K562 (cell line): Measurements from ENCODE around the gene CALD1. TPM values are rescaled to one million over a fixed set of nuclear protein-coding genes. Genes with fewer than 3 reads are reported as not detected.

Source experiments
- CBFA2T3 ChIP-seq: fragments of 450-650 bp; IDR thresholded peaks from 2 replicates; pipeline ENCODE4 v1.6.1; 2017
- DPF2 ChIP-seq: fragments of 450-650 bp; IDR thresholded peaks from 2 replicates; pipeline ENCODE4 v1.6.1; 2016
- HOXB6 ChIP-seq: fragments of 250-450 bp; sonication (Bioruptor Pico); IDR thresholded peaks from 2 replicates; pipeline ENCODE4 v1.5.1; 2022; ENCODE audit warnings: mild to moderate bottlenecking, borderline replicate concordance
- MIER1 ChIP-seq: fragments of 450-650 bp; IDR thresholded peaks from 2 replicates; pipeline ENCODE4 v1.6.1; 2016; ENCODE audit warnings: antibody characterized with exemption, mild to moderate bottlenecking, low read depth
- POLR2B ChIP-seq: fragments of 450-650 bp; IDR thresholded peaks from 2 replicates; pipeline ENCODE4 v1.6.1; 2018; ENCODE audit warnings: low read depth; ENCODE audit not compliant: partially characterized antibody
- PPARD ChIP-seq: fragments of 250-450 bp; sonication (Bioruptor Pico); IDR thresholded peaks from 2 replicates; pipeline ENCODE4 v1.8.0; 2022; ENCODE audit warnings: inconsistent platforms, mild to moderate bottlenecking, moderate library complexity
- SETDB1 ChIP-seq: IDR thresholded peaks from one replicate; pipeline ENCODE4 v1.6.1; 2012; ENCODE audit warnings: low read length, control low read depth, inconsistent platforms
- ZNF586 ChIP-seq: fragments of 450-650 bp; formaldehyde crosslinking; conservative IDR thresholded peaks from 2 replicates; pipeline ENCODE4 v1.4.0; 2020; ENCODE audit warnings: mild to moderate bottlenecking, moderate library complexity
- polyA plus RNA-seq, 8 experiments: library from polyadenylated mRNA; depleted of rRNA in 4 of 8; stranded (reverse) in 5 of 8; unstranded in 3 of 8; fragments of >200 nt; fragmentation: Nextera tagmentation in 2 of 8; fragmentation: Illumina TruSeq in 1 of 8; extraction: Ambion mirVana in 2 of 8; extraction: Trizol in 1 of 8; gene quantifications; 2 replicates each; pipeline versions ENCODE4 v1.2.1 to v1.2.3, GENCODE V29; 2011 to 2014; ENCODE audit warnings: inconsistent platforms in 1 of 8, missing spikeins in 1 of 8
- total RNA-seq, 7 experiments: library from RNA; depleted of rRNA in 6 of 7; stranded (reverse); fragments of >200 nt in 6 of 7; fragmentation: Illumina TruSeq in 2 of 7; extraction: Trizol in 2 of 7; gene quantifications; 2 replicates each; pipeline versions ENCODE4 v1.2.1 to v1.2.3, GENCODE V29; 2011 to 2021; ENCODE audit warnings: low replicate concordance in 1 of 7
- TF ChIP-seq, protein P1 (sequence below): fragments of 250-450 bp; sonication (Bioruptor Pico); IDR thresholded peaks from 2 replicates; pipeline ENCODE4 v1.8.0; 2021; ENCODE audit warnings: borderline replicate concordance, mild to moderate bottlenecking, moderate library complexity; ENCODE audit not compliant: poor library complexity, severe bottlenecking
- TF ChIP-seq, protein P2 (sequence below): fragments of 450-650 bp; IDR thresholded peaks from 2 replicates; pipeline ENCODE4 v1.7.0; 2016; ENCODE audit warnings: borderline replicate concordance
- TF ChIP-seq, protein P3 (sequence below): fragments of 450-650 bp; IDR thresholded peaks from 2 replicates; pipeline ENCODE4 v1.6.1; 2016; ENCODE audit warnings: mild to moderate bottlenecking
- TF ChIP-seq, protein P4 (sequence below): sonication (generic); formaldehyde crosslinking; IDR thresholded peaks from 2 replicates; pipeline ENCODE4 v1.8.1; 2023; ENCODE audit warnings: missing genetic modification reagents, mild to moderate bottlenecking, borderline replicate concordance
- TF ChIP-seq, protein P5 (sequence below): sonication (generic); formaldehyde crosslinking; IDR thresholded peaks from 2 replicates; pipeline ENCODE4 v1.8.1; 2023; ENCODE audit warnings: mild to moderate bottlenecking, missing genetic modification reagents

CALD1 gene
- total and polyA plus RNA-seq, 9 of the 15 experiments (the other 6 are each of a cell fraction or from before 2014, with no cell fraction given) = 0.40 TPM; not detected in 8

DNA sequence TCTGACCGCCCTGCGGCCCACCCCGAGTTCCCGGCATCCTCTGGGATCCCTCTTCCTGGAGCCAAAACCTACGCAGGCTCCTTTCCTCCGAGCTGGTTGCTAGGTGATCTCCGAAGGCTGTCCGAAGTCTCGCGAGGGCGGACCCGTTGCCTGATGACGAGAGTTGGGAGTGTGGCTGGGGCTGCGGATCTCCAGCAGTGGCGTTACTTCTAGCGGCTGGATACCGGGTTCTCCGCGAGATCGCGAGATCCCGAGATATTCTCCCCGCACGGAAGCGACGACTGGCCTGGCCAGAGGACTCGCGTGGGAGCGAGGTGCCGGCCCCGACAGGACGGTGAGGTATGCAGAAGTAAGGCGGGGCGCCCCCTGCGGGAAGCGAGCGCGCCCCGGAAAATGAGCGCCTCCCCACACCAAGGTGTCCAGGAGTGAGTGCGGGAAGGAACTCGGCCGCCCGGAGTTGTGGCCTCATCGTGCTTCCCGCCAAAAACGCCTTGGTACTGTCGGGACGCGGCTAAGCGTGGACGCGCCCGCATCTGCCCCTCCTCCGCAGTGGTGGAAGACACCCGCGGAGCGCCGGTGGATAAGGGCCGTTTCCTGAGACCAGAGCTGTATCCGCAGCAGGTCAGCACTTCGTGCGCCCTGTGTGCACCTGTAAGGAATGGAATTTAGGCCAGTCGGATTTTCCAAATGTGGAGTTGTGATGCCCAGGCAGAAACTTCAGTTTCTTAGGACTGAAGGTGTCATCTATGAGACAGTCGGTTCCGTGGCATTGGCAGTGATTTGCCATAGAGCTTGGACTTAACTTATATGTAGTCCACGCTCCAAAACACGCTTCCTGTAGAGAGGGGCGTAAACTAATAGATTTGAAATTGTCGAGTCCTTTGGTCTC, 207.2 kb downstream of the CALD1 start, which contains the start of gene AGBL3 (continued):
- TF ChIP-seq, protein P1, sequence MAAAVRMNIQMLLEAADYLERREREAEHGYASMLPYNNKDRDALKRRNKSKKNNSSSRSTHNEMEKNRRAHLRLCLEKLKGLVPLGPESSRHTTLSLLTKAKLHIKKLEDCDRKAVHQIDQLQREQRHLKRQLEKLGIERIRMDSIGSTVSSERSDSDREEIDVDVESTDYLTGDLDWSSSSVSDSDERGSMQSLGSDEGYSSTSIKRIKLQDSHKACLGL (CRISPR knock-in tag) = no peak
- TF ChIP-seq MIER1 (0 out of 2 replicates have a peak, but pooled peaks have one; percentile 32), CBFA2T3 (no peak; the same call in 1 of the 2 replicates), ZNF586 (CRISPR knock-in tag) (no peak), HOXB6 (CRISPR knock-in tag) (no peak), SETDB1 (peak; percentile 81), POLR2B (peak; percentile 78), PPARD (no peak), DPF2 (peak; percentile 70; the same call in 1 of the 2 replicates)
- TF ChIP-seq, protein P2, sequence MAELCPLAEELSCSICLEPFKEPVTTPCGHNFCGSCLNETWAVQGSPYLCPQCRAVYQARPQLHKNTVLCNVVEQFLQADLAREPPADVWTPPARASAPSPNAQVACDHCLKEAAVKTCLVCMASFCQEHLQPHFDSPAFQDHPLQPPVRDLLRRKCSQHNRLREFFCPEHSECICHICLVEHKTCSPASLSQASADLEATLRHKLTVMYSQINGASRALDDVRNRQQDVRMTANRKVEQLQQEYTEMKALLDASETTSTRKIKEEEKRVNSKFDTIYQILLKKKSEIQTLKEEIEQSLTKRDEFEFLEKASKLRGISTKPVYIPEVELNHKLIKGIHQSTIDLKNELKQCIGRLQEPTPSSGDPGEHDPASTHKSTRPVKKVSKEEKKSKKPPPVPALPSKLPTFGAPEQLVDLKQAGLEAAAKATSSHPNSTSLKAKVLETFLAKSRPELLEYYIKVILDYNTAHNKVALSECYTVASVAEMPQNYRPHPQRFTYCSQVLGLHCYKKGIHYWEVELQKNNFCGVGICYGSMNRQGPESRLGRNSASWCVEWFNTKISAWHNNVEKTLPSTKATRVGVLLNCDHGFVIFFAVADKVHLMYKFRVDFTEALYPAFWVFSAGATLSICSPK = 0 out of 2 replicates have a peak, but pooled peaks have one; percentile 51
- TF ChIP-seq, protein P3, sequence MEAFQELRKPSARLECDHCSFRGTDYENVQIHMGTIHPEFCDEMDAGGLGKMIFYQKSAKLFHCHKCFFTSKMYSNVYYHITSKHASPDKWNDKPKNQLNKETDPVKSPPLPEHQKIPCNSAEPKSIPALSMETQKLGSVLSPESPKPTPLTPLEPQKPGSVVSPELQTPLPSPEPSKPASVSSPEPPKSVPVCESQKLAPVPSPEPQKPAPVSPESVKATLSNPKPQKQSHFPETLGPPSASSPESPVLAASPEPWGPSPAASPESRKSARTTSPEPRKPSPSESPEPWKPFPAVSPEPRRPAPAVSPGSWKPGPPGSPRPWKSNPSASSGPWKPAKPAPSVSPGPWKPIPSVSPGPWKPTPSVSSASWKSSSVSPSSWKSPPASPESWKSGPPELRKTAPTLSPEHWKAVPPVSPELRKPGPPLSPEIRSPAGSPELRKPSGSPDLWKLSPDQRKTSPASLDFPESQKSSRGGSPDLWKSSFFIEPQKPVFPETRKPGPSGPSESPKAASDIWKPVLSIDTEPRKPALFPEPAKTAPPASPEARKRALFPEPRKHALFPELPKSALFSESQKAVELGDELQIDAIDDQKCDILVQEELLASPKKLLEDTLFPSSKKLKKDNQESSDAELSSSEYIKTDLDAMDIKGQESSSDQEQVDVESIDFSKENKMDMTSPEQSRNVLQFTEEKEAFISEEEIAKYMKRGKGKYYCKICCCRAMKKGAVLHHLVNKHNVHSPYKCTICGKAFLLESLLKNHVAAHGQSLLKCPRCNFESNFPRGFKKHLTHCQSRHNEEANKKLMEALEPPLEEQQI = peak; percentile 90
- TF ChIP-seq, protein P4, sequence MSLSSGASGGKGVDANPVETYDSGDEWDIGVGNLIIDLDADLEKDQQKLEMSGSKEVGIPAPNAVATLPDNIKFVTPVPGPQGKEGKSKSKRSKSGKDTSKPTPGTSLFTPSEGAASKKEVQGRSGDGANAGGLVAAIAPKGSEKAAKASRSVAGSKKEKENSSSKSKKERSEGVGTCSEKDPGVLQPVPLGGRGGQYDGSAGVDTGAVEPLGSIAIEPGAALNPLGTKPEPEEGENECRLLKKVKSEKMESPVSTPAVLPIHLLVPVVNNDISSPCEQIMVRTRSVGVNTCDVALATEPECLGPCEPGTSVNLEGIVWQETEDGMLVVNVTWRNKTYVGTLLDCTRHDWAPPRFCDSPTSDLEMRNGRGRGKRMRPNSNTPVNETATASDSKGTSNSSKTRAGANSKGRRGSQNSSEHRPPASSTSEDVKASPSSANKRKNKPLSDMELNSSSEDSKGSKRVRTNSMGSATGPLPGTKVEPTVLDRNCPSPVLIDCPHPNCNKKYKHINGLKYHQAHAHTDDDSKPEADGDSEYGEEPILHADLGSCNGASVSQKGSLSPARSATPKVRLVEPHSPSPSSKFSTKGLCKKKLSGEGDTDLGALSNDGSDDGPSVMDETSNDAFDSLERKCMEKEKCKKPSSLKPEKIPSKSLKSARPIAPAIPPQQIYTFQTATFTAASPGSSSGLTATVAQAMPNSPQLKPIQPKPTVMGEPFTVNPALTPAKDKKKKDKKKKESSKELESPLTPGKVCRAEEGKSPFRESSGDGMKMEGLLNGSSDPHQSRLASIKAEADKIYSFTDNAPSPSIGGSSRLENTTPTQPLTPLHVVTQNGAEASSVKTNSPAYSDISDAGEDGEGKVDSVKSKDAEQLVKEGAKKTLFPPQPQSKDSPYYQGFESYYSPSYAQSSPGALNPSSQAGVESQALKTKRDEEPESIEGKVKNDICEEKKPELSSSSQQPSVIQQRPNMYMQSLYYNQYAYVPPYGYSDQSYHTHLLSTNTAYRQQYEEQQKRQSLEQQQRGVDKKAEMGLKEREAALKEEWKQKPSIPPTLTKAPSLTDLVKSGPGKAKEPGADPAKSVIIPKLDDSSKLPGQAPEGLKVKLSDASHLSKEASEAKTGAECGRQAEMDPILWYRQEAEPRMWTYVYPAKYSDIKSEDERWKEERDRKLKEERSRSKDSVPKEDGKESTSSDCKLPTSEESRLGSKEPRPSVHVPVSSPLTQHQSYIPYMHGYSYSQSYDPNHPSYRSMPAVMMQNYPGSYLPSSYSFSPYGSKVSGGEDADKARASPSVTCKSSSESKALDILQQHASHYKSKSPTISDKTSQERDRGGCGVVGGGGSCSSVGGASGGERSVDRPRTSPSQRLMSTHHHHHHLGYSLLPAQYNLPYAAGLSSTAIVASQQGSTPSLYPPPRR = 0 out of 2 replicates have a peak, but pooled peaks have one; percentile 54
- TF ChIP-seq, protein P5, sequence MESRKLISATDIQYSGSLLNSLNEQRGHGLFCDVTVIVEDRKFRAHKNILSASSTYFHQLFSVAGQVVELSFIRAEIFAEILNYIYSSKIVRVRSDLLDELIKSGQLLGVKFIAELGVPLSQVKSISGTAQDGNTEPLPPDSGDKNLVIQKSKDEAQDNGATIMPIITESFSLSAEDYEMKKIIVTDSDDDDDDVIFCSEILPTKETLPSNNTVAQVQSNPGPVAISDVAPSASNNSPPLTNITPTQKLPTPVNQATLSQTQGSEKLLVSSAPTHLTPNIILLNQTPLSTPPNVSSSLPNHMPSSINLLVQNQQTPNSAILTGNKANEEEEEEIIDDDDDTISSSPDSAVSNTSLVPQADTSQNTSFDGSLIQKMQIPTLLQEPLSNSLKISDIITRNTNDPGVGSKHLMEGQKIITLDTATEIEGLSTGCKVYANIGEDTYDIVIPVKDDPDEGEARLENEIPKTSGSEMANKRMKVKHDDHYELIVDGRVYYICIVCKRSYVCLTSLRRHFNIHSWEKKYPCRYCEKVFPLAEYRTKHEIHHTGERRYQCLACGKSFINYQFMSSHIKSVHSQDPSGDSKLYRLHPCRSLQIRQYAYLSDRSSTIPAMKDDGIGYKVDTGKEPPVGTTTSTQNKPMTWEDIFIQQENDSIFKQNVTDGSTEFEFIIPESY (CRISPR knock-in tag) = peak; percentile 86
